Hematopoietic multipotent progenitor cell (in vitro differentiated cells): ENCODE data around the gene CALML5. TPM values are rescaled to one million over a fixed set of nuclear protein-coding genes. Genes with fewer than 3 reads are reported as not detected.

Source experiments
- DNase-seq, 3 donors: peaks; one replicate each; pipeline ENCODE4 v3.0.0-alpha.2; 2011 to 2015; ENCODE audit warnings: low read depth in 2 of 3, low spot score in 2 of 3
- total RNA-seq: library from RNA; depleted of rRNA; stranded (reverse); fragments of >200 nt; gene quantifications from one replicate; pipeline ENCODE4 v1.2.3, GENCODE V29; 2012

CALML5 gene
- total RNA-seq, 1 donor = not detected

DNA sequence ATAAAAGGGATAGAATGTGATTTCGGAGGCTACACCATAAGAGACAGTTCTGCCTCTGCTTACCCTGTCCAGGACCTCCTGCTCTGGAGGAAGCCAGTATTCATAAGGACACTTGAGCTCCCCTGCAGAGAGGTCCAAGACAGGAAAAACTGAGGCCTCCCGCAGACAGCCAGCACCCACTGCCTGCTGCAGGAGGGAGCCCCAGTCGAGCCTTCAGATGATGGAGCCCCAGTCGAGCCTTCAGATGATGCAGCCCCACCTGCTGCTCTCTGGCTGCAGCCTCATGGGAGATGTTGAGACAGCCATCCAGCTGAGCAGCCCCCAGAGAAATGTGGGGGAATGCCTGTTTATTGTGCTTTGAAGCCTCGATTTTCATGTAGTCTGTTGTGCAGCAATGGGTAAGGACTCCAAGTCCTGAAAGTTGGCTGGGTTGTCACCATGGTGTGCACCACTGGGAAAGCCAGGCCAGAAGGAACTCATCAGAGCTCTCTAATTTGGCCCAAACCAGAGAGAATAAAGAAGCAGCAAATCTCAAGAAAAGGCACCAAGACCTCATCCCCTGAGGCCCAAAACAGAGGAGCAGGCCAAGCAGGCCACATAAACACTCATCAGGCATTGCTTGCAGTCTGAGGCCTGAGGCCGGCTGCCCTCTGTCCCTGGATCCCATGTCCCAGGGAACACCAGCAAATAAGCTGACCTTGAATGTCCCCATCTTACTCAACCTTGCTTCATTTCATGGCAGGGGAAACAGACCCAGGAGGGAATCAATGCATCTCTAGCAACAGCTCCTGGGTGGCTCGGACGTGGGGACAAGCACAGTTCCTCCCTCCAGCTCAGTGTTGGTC lies 30.9 kb downstream of the CALML5 start:
- DNase-seq = no peak

- DNase-seq = no peak
Measured at GRCh38 chr10:5467634-5468255, 31.6 kb downstream of the CALML5 start.

DNA sequence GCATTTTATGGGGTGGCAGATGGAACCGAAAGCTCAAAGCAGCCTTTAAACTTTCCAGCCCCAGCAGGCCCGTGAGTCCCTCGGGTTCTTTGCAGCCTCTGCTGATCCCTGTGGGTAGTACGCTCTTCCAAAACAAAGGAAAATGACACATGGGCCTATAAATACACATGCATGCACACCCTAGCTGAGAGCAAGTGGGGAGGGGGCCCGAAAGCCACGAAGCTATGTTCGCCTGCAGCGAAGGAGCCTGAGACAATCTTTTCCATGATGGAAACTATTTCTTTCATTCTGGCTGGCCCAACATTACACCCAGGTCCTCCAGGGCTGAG lies 32.2 kb downstream of the CALML5 start:
- DNase-seq = no peak

GRCh38 chr10:5466451-5467206 lies 32.7 kb downstream of the CALML5 start:
- peak in 1 of 3 donors; percentile 16 for DNase-seq

DNA sequence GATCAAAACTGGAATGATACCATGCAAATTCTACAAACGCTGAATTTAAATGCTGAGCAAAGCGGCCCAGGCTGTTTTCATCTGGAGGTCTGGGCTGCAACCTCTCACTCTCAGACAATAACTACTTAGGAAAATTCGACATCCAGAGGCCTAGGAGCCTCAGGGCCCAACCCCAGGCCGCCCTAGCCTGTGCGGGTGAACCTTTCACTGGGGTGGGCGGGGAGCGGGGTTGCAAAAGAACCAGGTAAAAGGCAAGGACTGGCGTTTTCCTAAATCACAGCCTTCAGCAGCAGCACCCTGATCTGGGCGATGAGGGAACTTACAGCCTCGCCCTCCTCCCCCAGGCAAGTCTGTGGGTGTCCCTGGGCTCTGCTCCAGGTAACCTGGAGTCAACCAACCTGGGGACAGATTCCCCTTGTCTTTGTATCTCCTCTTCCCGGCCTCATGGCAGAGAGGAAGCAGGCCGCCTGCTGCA lies 33.4 kb downstream of the CALML5 start:
- no peak for DNase-seq

- DNase-seq = no peak
Measured at GRCh38 chr10:5464546-5464945, 34.8 kb downstream of the CALML5 start.

DNA sequence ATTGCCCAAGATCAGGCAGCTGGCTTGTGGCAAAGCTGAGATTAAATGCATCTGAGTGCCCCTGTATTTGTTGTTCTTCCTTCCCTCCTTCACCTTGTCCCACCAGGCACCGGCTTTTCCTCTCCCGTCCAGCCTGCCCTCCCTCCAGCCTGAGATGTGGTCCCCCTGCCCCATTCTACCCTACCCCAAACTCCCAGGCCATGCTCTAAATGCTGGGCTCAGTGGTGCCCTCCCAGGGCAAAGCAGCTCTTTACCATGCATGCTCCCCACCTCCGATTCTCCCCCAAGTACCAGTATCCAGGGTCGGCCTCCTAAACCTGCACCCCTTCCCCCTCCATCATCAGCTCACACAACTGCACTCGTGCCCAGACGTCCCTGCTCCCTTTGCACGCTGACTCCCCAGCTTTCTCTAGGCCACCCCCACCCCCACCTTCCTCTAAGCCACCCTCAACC lies 36.5 kb downstream of the CALML5 start:
- no peak for DNase-seq

- peak in 1 of 3 donors; percentile 33 for DNase-seq
Measured at GRCh38 chr10:5461914-5462840, 37.2 kb downstream of the CALML5 start.

- DNase-seq = no peak
Measured at GRCh38 chr10:5461203-5461588, 38.2 kb downstream of the CALML5 start.

- no peak for DNase-seq
Measured at GRCh38 chr10:5460468-5461202, 38.7 kb downstream of the CALML5 start.

DNA sequence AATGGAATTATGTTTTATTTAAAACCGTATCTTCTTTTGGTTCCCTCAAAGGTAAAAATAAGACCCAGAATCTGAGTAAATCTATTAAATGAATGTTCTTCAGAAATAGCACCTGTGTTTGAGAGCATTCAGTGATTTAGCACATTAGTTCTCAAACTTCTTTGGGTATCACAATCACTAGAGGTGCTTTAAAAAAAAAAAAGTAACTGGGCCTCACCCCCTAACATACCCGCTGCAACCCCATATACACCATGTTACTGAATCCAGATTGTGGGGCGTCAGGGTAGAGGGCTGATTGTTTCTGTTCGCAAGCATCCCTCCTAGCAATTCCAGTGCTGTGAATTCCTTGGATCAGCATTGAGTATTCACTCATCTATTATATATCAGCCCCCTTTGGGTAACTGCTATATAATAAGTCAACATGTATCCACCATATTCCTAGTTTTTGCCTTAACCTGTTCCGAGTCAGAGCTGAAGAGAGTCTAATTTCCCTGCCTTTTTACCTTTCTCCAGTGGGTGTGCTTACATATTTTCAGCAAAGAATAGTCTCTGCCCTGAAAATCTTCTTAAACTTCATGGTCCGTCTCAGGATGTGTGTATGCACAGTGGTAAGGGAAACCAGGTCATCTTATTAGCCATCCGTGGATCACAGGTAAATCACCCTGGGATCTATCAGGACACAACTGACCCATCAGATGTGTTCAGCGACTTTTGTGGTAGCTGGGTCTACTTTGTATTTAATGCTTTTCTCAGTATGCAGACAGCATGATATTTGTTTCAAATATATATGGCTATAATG lies 40.2 kb downstream of the CALML5 start:
- DNase-seq = no peak

GRCh38 chr10:5458425-5458824 lies 40.9 kb downstream of the CALML5 start:
- DNase-seq = no peak

DNA sequence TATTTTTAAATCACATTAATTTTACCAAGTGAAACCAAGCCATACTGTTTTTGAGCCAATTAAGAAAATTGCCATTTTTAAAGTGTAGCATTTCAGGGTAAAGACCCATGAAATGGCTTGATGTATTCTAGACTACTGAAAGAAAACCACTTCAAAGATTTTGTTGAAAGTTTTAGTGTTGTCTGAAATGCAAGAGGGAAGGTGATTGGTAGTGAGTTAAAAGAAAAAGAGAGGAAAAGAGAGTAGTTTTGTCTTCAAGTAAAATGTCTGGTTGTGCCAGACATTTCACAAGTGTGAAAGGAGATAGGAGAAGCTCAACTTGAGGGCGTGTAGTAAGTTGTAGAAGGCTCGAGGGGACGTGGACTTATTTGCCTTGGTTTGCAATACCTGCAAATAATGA lies 41.6 kb downstream of the CALML5 start:
- no peak for DNase-seq

DNA sequence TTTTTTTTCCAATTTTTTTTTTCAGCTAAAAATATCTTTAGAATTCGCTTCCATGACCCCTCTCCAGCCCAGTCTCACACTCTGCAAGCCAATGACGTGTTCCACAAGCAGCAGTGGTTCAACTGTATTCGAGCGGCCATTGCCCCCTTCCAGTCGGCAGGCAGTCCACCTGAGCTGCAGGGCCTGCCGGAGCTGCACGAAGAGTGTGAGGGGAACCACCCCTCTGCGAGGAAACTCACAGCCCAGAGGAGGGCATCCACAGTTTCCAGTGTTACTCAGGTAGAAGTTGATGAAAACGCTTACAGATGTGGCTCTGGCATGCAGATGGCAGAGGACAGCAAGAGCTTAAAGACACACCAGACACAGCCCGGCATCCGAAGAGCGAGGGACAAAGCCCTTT lies 42.8 kb downstream of the CALML5 start:
- DNase-seq = no peak

GRCh38 chr10:5453749-5454489 lies 45.5 kb downstream of the CALML5 start:
- DNase-seq = no peak

DNA sequence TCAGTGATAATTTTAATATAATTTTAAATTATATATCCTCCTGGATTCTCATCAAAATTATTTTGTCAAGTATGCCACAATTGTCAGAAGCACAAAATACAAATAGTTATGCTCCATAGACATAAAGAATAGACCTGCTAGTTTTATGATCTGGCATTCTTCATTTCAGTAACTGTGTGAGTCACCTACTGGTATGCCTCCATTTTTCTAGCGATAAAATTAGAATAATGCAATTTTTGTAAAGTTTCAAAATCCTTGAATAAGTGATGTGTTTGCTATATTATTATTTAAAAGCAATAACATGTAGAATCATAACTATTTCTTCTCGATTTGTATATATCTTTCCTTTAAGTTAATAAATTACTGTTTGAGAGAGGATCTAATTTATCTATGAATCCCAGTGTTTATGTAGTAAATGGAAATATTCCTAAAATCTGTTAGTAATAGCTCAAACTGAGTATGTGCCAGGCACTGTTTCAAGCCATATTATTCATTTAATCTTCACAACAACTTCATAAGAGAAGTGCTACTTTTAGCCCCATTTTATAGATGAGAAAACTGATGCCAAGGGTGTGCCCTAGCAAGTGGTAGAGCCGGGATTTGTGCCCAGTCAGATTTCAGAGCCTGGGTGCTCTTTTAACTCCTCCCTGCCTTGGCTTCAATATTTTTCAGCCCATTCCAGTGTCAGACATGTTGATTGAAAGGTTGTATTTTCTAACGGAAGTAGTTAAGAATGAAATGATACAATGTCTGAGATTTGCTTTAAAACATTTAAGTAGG lies 48.6 kb downstream of the CALML5 start:
- no peak for DNase-seq

DNA sequence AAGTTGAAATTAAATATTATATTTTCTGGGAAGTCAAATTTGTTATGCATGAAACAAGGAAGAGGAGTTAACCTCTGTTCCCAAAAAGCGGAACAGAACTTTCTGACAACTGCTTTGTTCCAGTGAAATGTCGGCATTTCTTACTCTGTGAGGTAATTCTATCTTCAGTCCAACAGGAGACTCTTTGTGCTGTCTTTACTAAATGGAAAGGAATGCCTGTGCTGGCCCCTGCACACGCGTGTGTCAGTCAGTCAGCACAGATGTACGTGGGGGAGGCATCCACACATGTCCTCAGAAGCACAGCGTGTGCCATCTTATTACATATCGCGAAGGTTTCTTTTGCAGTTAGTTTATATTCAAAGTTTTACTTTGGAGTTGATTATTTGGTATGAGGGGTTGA lies 49.5 kb downstream of the CALML5 start:
- peak in 2 of 3 donors; percentile 37 to 56 for DNase-seq
